Breast epithelium (tissue), 3 donors: ENCODE measurements around the gene FBXW8.
A peak's percentile ranks its signal among the peaks of the same experiment; 100 is the strongest.

ENCODE experiments used
- CTCF ChIP-seq, 3 donors: fragments of 450-650 bp; IDR thresholded peaks; one replicate each; pipeline ENCODE4 v1.5.1; 2016 to 2017; ENCODE audit warnings: antibody characterized with exemption in 3 of 3, mild to moderate bottlenecking in 3 of 3, moderate library complexity in 3 of 3
- POLR2A ChIP-seq: fragments of 450-650 bp; IDR thresholded peaks from one replicate; pipeline ENCODE4 v1.6.1; 2016; ENCODE audit warnings: antibody characterized with exemption, mild to moderate bottlenecking, moderate library complexity
- POLR2AphosphoS5 ChIP-seq, 3 donors: sonication (generic); formaldehyde crosslinking; IDR thresholded peaks; one replicate each; pipeline ENCODE4 v1.6.1; 2017; ENCODE audit warnings: antibody characterized with exemption in 3 of 3

DNA sequence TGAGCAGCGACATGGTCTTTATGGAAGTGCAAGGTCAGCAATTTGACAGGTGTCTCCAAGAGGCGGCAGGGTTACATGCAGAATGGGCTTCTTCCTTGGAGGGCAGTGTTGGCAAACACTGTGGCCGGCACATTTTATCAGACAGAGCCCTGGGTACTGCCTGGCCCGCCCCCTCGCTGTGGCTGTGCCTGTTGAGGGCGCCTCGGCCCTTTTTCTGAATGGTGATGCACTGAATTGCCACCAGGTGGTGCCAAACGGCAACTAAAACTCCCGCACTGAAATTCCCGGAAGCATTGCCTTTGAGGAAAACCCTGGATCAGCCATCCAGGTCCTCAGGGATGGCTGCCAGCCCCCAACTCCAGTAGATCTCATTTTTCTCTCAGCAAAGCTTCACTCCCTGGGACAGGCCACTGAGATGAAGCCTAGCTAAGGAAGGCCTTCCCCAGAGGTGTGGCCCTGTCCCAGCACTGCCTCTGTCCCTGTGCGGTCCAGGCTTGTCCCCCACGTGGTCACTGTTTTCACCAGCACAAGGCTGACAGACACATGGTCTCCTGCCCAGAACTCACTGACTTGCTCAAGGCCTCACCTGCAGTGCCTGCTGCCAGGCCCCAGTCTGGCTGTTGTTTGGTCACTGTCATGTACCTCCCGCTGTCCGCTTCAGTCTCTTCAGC is 114.9 kb downstream of the FBXW8 start:
- TF ChIP-seq CTCF (IDR thresholded peaks at IDR 0.05) (peak; percentile 86 to 94 (median 89)), POLR2A (no peak), POLR2AphosphoS5 (IDR thresholded peaks at IDR 0.05) (no peak)
